ENCODE data around the gene SYNE2. TPM values are rescaled to one million over a fixed set of nuclear protein-coding genes. Genes with fewer than 3 reads are reported as not detected.
"Not testable (repeated sequence)": the region's sequence is repeated elsewhere in the genome, so short reads cannot be mapped to it uniquely, and the experiment has no call there.

Gene SYNE2
- total RNA-seq, 2 donors from 2014 or later, result 86.7 to 97.4 TPM

DNA sequence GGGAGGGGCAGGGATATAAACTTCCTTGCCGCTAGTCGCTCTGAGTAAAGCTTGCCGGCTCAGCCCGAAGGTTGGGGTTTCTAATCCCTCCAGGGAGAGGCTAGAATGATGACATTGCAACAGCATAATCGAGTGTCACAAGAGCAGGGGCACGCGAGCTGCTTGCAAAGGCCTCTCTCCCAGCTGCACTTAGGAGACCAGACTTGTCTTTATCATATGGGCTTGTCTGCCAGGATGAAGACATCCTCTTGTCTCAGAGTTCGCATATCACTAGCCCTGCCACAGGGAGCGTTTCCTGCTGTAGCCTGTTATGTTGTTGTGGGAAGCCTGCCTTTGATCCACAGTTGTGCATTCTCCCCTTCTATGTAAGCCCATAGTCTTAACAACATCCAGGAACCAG, 261.4 kb downstream of the SYNE2 start:
- Mint-ChIP-seq H3K4me1 (ENCODE audit: low read depth in 2 of 2) (peaks cover 0 to 7% of the 10 kb centered on the region in 2 donors), H3K4me3 (no peak overlapping the region), H3K27me3 (no peaks in the 10 kb centered on the region), H3K36me3 (peaks cover 8% of the 10 kb centered on the region), H3K27ac (no peak overlapping the region), H3K9me3 (no peaks in the 10 kb centered on the region)
- no peak for DNase-seq (ENCODE audit: low spot score)
- no peak for ATAC-seq

GRCh38 chr14:64114796-64115195, 262.0 kb downstream of the SYNE2 start:
- ATAC-seq (no peak), DNase-seq (ENCODE audit: low spot score) (no peak)
- H3K27ac Mint-ChIP-seq, result peak overlapping the region in 1 of 2 donors; percentile 48
- H3K27me3 Mint-ChIP-seq, result no peaks in the 10 kb centered on the region
- H3K9me3 Mint-ChIP-seq, result no peaks in the 10 kb centered on the region
- peaks cover 4 to 14% of the 10 kb centered on the region in 2 donors for H3K4me1 Mint-ChIP-seq (ENCODE audit: low read depth in 2 of 2)
- peaks cover 8% of the 10 kb centered on the region for H3K36me3 Mint-ChIP-seq
- H3K4me3 Mint-ChIP-seq, result no peak overlapping the region

DNA sequence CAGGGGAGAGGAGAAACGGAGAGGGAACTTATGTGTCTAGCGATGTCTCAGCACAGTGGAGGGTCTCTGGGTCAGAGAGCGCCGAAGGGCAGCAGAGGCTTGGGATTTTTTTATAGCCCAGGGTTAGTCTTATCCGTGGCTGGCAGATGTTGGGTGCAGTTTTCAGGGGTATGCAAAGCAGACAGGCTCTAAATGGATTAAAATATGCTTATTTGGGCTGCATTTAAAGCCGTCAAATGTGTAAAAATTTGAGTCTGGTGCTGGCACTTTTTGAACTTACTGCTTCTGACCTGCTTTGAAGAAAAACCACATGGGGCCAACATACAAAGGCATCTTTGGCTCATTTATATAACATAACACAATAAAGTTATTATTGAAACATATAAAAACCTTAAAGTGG, 262.6 kb downstream of the SYNE2 start:
- Mint-ChIP-seq H3K27ac (peak overlapping the region in 1 of 2 donors; percentile 48), H3K4me3 (no peak overlapping the region), H3K9me3 (no peaks in the 10 kb centered on the region), H3K27me3 (no peaks in the 10 kb centered on the region), H3K4me1 (ENCODE audit: low read depth in 2 of 2) (peaks cover 4 to 15% of the 10 kb centered on the region in 2 donors), H3K36me3 (peaks cover 8% of the 10 kb centered on the region)
- ATAC-seq (no peak), DNase-seq (ENCODE audit: low spot score) (no peak)

GRCh38 chr14:64117671-64118402, 265.0 kb downstream of the SYNE2 start:
- Mint-ChIP-seq H3K9me3 (no peaks in the 10 kb centered on the region), H3K27ac (peak overlapping the region; percentile 34 to 59), H3K36me3 (peaks cover 7% of the 10 kb centered on the region)

GRCh38 chr14:64118403-64118742, 265.6 kb downstream of the SYNE2 start:
- not testable (repeated sequence) for H3K4me3 Mint-ChIP-seq; H3K9me3 Mint-ChIP-seq; H3K36me3 Mint-ChIP-seq; DNase-seq (ENCODE audit: low spot score); H3K27me3 Mint-ChIP-seq; ATAC-seq
- peaks cover 4 to 18% of the 10 kb centered on the region in 2 donors for H3K4me1 Mint-ChIP-seq (ENCODE audit: low read depth in 2 of 2)
- peak overlapping the region; percentile 34 to 59 for H3K27ac Mint-ChIP-seq

More at GRCh38 chr14:64117671-64118402, 265.0 kb downstream of the SYNE2 start:
- Mint-ChIP-seq H3K4me3 (no peak overlapping the region), H3K4me1 (ENCODE audit: low read depth in 2 of 2) (peaks cover 4 to 15% of the 10 kb centered on the region in 2 donors), H3K27me3 (no peaks in the 10 kb centered on the region)
- DNase-seq (ENCODE audit: low spot score) (no peak), ATAC-seq (no peak)

DNA sequence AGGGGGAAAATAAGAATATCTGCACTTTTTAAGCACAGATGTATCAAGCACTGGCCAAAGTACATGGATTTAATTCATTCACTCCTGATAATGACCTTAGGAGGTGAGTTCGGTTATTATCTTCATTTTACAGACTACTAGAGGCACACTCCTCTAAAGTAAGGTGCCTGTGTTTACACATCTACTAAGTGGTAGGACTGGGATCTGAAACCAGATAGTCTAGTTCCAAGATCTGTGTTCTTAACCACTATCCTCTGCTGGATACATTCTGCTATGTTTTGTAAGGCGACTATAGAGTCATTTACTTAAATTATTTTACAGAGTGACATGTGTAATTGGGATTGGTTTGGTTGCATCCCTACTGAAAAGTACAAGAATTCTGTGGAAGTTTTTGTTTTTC, 266.1 kb downstream of the SYNE2 start:
- H3K4me3 Mint-ChIP-seq, result peak overlapping the region; percentile 23
- no peak for ATAC-seq
- H3K36me3 Mint-ChIP-seq, result peaks cover 9% of the 10 kb centered on the region
- DNase-seq (ENCODE audit: low spot score), result no peak
- H3K27ac Mint-ChIP-seq, result peak overlapping the region; percentile 12 to 48
- H3K9me3 Mint-ChIP-seq, result no peaks in the 10 kb centered on the region
- peaks cover 4 to 20% of the 10 kb centered on the region in 2 donors for H3K4me1 Mint-ChIP-seq (ENCODE audit: low read depth in 2 of 2)
- no peaks in the 10 kb centered on the region for H3K27me3 Mint-ChIP-seq

DNA sequence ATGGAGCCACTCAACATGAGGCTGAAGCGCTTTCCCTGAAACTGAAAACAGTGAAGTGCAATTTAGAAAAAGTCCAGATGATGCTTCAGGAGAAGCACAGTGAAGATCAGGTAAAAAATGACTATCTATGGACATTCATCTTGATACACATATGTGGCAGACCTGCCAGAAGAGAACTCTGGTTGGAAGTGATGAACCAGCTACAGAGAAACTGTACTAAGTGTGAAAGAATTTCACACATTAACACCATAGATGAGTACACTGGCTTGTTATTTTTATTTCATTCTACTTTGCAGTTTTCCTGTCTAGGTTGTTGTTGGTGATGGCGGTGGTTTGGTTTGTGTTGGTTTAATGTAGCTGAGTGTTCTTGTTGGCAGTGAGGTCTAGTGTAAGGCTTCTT, 266.7 kb downstream of the SYNE2 start:
- ATAC-seq, result peak; percentile 55 to 90
- peak overlapping the region; percentile 12 to 48 for H3K27ac Mint-ChIP-seq
- H3K9me3 Mint-ChIP-seq, result no peaks in the 10 kb centered on the region
- H3K36me3 Mint-ChIP-seq, result peaks cover 9% of the 10 kb centered on the region
- DNase-seq (ENCODE audit: low spot score), result no peak
- peaks cover 4 to 20% of the 10 kb centered on the region in 2 donors for H3K4me1 Mint-ChIP-seq (ENCODE audit: low read depth in 2 of 2)
- no peaks in the 10 kb centered on the region for H3K27me3 Mint-ChIP-seq
- no peak overlapping the region for H3K4me3 Mint-ChIP-seq

GRCh38 chr14:64119980-64120379, 267.2 kb downstream of the SYNE2 start:
- peak overlapping the region; percentile 12 to 48 for H3K27ac Mint-ChIP-seq
- no peak overlapping the region for H3K4me3 Mint-ChIP-seq
- peaks cover 4 to 20% of the 10 kb centered on the region in 2 donors for H3K4me1 Mint-ChIP-seq (ENCODE audit: low read depth in 2 of 2)
- DNase-seq (ENCODE audit: low spot score), result no peak
- ATAC-seq, result no peak
- H3K9me3 Mint-ChIP-seq, result no peaks in the 10 kb centered on the region
- no peaks in the 10 kb centered on the region for H3K27me3 Mint-ChIP-seq
- H3K36me3 Mint-ChIP-seq, result peaks cover 9% of the 10 kb centered on the region

GRCh38 chr14:64123241-64123822, 270.5 kb downstream of the SYNE2 start:
- Mint-ChIP-seq H3K27me3 (no peaks in the 10 kb centered on the region), H3K27ac (peak overlapping the region in 1 of 2 donors; percentile 36), H3K4me1 (ENCODE audit: low read depth in 2 of 2) (peaks cover 4 to 16% of the 10 kb centered on the region in 2 donors), H3K9me3 (no peaks in the 10 kb centered on the region), H3K4me3 (peak overlapping the region; percentile 30), H3K36me3 (peaks cover 18% of the 10 kb centered on the region)
- no peak for DNase-seq (ENCODE audit: low spot score)
- peak in 1 of 2 donors; percentile 42 for ATAC-seq

- H3K27ac Mint-ChIP-seq, result no peak overlapping the region
- H3K36me3 Mint-ChIP-seq, result peaks cover 18% of the 10 kb centered on the region
- H3K4me3 Mint-ChIP-seq, result no peak overlapping the region
- peaks cover 0 to 5% of the 10 kb centered on the region in 2 donors for H3K4me1 Mint-ChIP-seq (ENCODE audit: low read depth in 2 of 2)
- no peaks in the 10 kb centered on the region for H3K27me3 Mint-ChIP-seq
- no peaks in the 10 kb centered on the region for H3K9me3 Mint-ChIP-seq
- no peak for ATAC-seq
- DNase-seq (ENCODE audit: low spot score), result no peak
These were observed 272.5 kb downstream of the SYNE2 start for GRCh38 chr14:64125270-64125669.

GRCh38 chr14:64126548-64126947, 273.7 kb downstream of the SYNE2 start:
- Mint-ChIP-seq H3K9me3 (no peaks in the 10 kb centered on the region), H3K4me1 (ENCODE audit: low read depth in 2 of 2) (peaks cover 0 to 5% of the 10 kb centered on the region in 2 donors), H3K27ac (no peak overlapping the region), H3K36me3 (peaks cover 18% of the 10 kb centered on the region), H3K4me3 (no peak overlapping the region), H3K27me3 (no peaks in the 10 kb centered on the region)
- DNase-seq (ENCODE audit: low spot score), result no peak
- no peak for ATAC-seq

DNA sequence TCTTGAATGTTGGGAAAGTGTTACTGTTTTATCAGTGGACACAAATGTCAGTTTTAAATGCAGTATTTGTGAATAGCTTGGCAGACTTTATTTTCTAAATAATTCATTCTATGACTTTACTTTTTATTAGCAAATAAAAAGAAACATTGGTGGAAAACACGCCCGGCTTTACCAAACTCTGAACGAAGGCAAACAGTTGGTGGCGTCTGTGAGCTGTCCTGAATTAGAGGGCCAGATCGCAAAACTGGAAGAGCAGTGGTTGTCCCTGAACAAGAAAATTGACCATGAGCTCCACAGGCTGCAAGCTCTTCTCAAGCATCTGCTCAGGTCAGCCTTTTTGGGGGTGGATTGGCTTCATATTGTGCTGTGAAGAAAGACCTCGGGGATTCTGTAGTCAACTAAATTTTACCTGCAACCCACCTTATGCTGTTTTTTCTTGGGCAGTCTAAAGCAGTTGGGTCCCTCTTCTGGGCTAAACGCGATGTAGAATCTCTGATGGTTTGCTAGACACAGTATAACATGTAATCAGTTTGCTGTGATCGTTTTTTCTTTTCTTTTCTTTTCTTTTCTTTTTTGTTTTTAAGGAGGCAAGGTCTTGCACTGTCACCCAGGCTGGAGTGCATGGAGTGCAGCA, 285.0 kb downstream of the SYNE2 start:
- DNase-seq (ENCODE audit: low spot score), result no peak
- no peaks in the 10 kb centered on the region for H3K9me3 Mint-ChIP-seq
- no peaks in the 10 kb centered on the region for H3K4me1 Mint-ChIP-seq (ENCODE audit: low read depth in 2 of 2)
- no peaks in the 10 kb centered on the region for H3K27me3 Mint-ChIP-seq
- peak overlapping the region in 1 of 2 donors; percentile 30 for H3K27ac Mint-ChIP-seq
- no peak for ATAC-seq
- H3K4me3 Mint-ChIP-seq, result no peak overlapping the region
- H3K36me3 Mint-ChIP-seq, result peaks cover 10% of the 10 kb centered on the region

GRCh38 chr14:64147126-64147790, 294.5 kb downstream of the SYNE2 start:
- peaks cover 16% of the 10 kb centered on the region for H3K36me3 Mint-ChIP-seq
- no peak overlapping the region for H3K4me3 Mint-ChIP-seq
- DNase-seq (ENCODE audit: low spot score) (no peak), ATAC-seq (no peak)
- peaks cover 0 to 3% of the 10 kb centered on the region in 2 donors for H3K4me1 Mint-ChIP-seq (ENCODE audit: low read depth in 2 of 2)
- no peak overlapping the region for H3K27ac Mint-ChIP-seq
- H3K9me3 Mint-ChIP-seq, result no peaks in the 10 kb centered on the region
- no peaks in the 10 kb centered on the region for H3K27me3 Mint-ChIP-seq

DNA sequence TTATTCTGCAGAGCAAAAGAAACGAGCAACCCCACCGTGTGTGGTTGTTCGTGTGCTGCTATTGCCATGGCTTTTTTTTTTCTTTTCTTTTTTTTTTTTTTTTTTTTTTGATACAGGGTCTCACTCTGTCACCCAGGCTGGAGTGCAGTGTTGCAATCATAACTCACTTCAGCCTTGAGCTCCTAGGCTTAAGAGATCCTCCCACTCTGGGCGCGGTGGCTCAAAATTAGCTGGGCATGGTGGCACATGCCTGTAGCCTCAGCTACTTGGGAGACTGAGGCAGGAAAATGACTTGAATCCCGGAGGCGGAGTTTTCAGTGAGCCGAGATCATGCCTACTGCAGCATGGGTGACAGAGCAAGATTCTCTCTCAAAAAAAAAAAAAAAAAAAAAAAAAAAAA, 297.1 kb downstream of the SYNE2 start:
- H3K9me3 Mint-ChIP-seq, result no peaks in the 10 kb centered on the region
- H3K4me3 Mint-ChIP-seq, result no peak overlapping the region
- no peaks in the 10 kb centered on the region for H3K4me1 Mint-ChIP-seq (ENCODE audit: low read depth in 2 of 2)
- no peaks in the 10 kb centered on the region for H3K27me3 Mint-ChIP-seq
- DNase-seq (ENCODE audit: low spot score) (no peak), ATAC-seq (no peak)
- peaks cover 12% of the 10 kb centered on the region for H3K36me3 Mint-ChIP-seq
- H3K27ac Mint-ChIP-seq, result no peak overlapping the region

Measured in natural killer cell treated with Interleukin-12 subunit alpha and Interleukin-12 subunit beta and Interleukin-15 and Interleukin-18, amount 100 ng/mL, for 72 hours (primary cell).